ENCODE results near the gene LTO1.

The LTO1 gene

DNA sequence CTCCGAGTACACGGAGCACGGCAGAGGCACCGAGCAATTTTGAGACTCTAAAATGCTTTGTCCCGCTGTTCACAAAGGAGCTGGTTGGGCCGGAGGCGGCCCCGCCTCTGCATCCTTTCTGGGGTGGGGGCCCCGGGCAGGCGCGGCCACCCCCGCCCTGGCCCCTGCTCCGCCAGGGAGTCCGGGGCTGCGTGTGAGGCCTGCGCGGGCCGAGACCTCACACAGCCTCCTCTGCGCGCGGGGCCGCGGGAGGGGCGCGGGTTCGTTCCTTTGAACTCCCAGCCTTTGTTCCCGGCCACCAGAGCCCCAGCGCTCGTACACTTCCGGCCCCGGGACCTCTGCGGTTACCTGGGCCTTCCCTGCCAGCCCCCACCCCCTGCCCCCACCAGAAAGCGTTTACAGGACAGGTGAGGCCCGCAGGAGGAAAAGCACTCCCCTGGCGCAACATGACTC is 27.1 kb upstream of the LTO1 start:
- H3K27me3 ChIP-seq (ENCODE audit: insufficient read depth, poor library complexity, severe bottlenecking): peaks cover 30% of the 10 kb centered on the region
- H3K4me1 ChIP-seq (ENCODE audit: insufficient read depth, poor library complexity, severe bottlenecking): peaks cover 5% of the 10 kb centered on the region
- DNase-seq (ENCODE audit: low spot score): no peak
- no peaks in the 10 kb centered on the region for H3K9me3 ChIP-seq (ENCODE audit: severe bottlenecking)
- H3K4me3 ChIP-seq (ENCODE audit: severe bottlenecking): no peak overlapping the region
- H3K36me3 ChIP-seq (ENCODE audit: low read depth): no peaks in the 10 kb centered on the region
- no peak overlapping the region for H3K27ac ChIP-seq (ENCODE audit: poor library complexity, severe bottlenecking)
- TF ChIP-seq, protein P1, sequence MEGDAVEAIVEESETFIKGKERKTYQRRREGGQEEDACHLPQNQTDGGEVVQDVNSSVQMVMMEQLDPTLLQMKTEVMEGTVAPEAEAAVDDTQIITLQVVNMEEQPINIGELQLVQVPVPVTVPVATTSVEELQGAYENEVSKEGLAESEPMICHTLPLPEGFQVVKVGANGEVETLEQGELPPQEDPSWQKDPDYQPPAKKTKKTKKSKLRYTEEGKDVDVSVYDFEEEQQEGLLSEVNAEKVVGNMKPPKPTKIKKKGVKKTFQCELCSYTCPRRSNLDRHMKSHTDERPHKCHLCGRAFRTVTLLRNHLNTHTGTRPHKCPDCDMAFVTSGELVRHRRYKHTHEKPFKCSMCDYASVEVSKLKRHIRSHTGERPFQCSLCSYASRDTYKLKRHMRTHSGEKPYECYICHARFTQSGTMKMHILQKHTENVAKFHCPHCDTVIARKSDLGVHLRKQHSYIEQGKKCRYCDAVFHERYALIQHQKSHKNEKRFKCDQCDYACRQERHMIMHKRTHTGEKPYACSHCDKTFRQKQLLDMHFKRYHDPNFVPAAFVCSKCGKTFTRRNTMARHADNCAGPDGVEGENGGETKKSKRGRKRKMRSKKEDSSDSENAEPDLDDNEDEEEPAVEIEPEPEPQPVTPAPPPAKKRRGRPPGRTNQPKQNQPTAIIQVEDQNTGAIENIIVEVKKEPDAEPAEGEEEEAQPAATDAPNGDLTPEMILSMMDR (IDR thresholded peaks at IDR 0.05; ENCODE audit: poor library complexity, severe bottlenecking): no peak
- ATAC-seq (ENCODE audit: low read depth): no peak

GRCh38 chr11:69700278-69701140 is 25.4 kb upstream of the LTO1 start:
- Histone ChIP-seq H3K36me3 (ENCODE audit: low read depth) (no peaks in the 10 kb centered on the region), H3K27me3 (ENCODE audit: insufficient read depth, poor library complexity, severe bottlenecking) (peaks cover 30% of the 10 kb centered on the region), H3K9me3 (ENCODE audit: severe bottlenecking) (no peaks in the 10 kb centered on the region), H3K4me1 (ENCODE audit: insufficient read depth, poor library complexity, severe bottlenecking) (no peaks in the 10 kb centered on the region), H3K4me3 (ENCODE audit: severe bottlenecking) (no peak overlapping the region), H3K27ac (ENCODE audit: poor library complexity, severe bottlenecking) (no peak overlapping the region)
- TF ChIP-seq, protein P1 (IDR thresholded peaks at IDR 0.05; ENCODE audit: poor library complexity, severe bottlenecking): no peak
- ATAC-seq (ENCODE audit: low read depth) (no peak), DNase-seq (ENCODE audit: low spot score) (no peak)

DNA sequence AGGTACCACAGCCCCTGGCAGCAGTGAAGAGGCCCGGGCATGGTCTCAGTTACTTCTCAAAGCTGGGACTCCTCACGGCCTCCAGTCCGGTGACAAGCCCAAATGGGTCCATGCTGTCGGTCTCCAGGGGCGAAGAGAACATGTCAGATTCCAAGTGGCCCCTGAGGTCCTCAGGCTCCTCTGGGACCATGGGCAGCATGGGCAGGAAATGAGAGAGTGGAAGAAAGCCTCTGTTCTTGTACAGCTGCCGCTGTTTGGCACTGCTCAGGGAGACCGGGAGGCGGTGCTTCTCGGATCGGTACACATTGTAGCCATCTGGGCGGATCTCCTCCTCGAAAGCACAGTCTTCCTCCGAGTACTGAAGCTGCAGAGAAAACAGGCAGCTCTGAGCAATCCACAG is 24.1 kb upstream of the LTO1 start:
- DNase-seq (ENCODE audit: low spot score) (no peak), ATAC-seq (ENCODE audit: low read depth) (no peak)
- no peaks in the 10 kb centered on the region for H3K36me3 ChIP-seq (ENCODE audit: low read depth)
- TF ChIP-seq, protein P1 (IDR thresholded peaks at IDR 0.05; ENCODE audit: poor library complexity, severe bottlenecking): no peak
- H3K27ac ChIP-seq (ENCODE audit: poor library complexity, severe bottlenecking): no peak overlapping the region
- no peak overlapping the region for H3K4me3 ChIP-seq (ENCODE audit: severe bottlenecking)
- no peaks in the 10 kb centered on the region for H3K4me1 ChIP-seq (ENCODE audit: insufficient read depth, poor library complexity, severe bottlenecking)
- no peaks in the 10 kb centered on the region for H3K9me3 ChIP-seq (ENCODE audit: severe bottlenecking)
- peaks cover 22% of the 10 kb centered on the region for H3K27me3 ChIP-seq (ENCODE audit: insufficient read depth, poor library complexity, severe bottlenecking)

- Histone ChIP-seq H3K4me3 (ENCODE audit: severe bottlenecking) (no peak overlapping the region), H3K27me3 (ENCODE audit: insufficient read depth, poor library complexity, severe bottlenecking) (peaks cover 15% of the 10 kb centered on the region), H3K4me1 (ENCODE audit: insufficient read depth, poor library complexity, severe bottlenecking) (no peaks in the 10 kb centered on the region), H3K9me3 (ENCODE audit: severe bottlenecking) (no peaks in the 10 kb centered on the region), H3K27ac (ENCODE audit: poor library complexity, severe bottlenecking) (no peak overlapping the region), H3K36me3 (ENCODE audit: low read depth) (no peaks in the 10 kb centered on the region)
- TF ChIP-seq, protein P1 (IDR thresholded peaks at IDR 0.05; ENCODE audit: poor library complexity, severe bottlenecking): no peak
- no peak for DNase-seq (ENCODE audit: low spot score)
- ATAC-seq (ENCODE audit: low read depth): no peak
Observed at GRCh38 chr11:69698362-69698761, 23.2 kb upstream of the LTO1 start.

GRCh38 chr11:69697861-69698260 is 22.7 kb upstream of the LTO1 start:
- H3K36me3 ChIP-seq (ENCODE audit: low read depth): no peaks in the 10 kb centered on the region
- H3K4me1 ChIP-seq (ENCODE audit: insufficient read depth, poor library complexity, severe bottlenecking): no peaks in the 10 kb centered on the region
- H3K9me3 ChIP-seq (ENCODE audit: severe bottlenecking): no peaks in the 10 kb centered on the region
- DNase-seq (ENCODE audit: low spot score): no peak
- ATAC-seq (ENCODE audit: low read depth): no peak
- peaks cover 10% of the 10 kb centered on the region for H3K27me3 ChIP-seq (ENCODE audit: insufficient read depth, poor library complexity, severe bottlenecking)
- no peak overlapping the region for H3K27ac ChIP-seq (ENCODE audit: poor library complexity, severe bottlenecking)
- no peak overlapping the region for H3K4me3 ChIP-seq (ENCODE audit: severe bottlenecking)
- TF ChIP-seq, protein P1 (IDR thresholded peaks at IDR 0.05; ENCODE audit: poor library complexity, severe bottlenecking): no peak
